IPS-18a (cell line): ENCODE measurements around the gene GNG7.

Experiments
- H3K27ac ChIP-seq: one replicate; pipeline ENCODE4 v1.5.1; 2013; ENCODE audit warnings: low read length
- H3K27me3 ChIP-seq: one replicate; pipeline ENCODE4 v1.6.1; 2013; ENCODE audit warnings: mild to moderate bottlenecking, low read length; ENCODE audit not compliant: control insufficient read depth, insufficient read depth
- H3K36me3 ChIP-seq: one replicate; pipeline ENCODE4 v1.6.1; 2013; ENCODE audit warnings: low read depth, low read length; ENCODE audit not compliant: control insufficient read depth
- H3K4me1 ChIP-seq: one replicate; pipeline ENCODE4 v1.6.1; 2013; ENCODE audit warnings: low read depth, low read length; ENCODE audit not compliant: control insufficient read depth
- H3K4me3 ChIP-seq: one replicate; pipeline ENCODE4 v1.5.1; 2013; ENCODE audit warnings: low read length
- H3K9ac ChIP-seq: one replicate; pipeline ENCODE4 v1.6.1; 2013; ENCODE audit warnings: mild to moderate bottlenecking, low read length, moderate library complexity
- H3K9me3 ChIP-seq: one replicate; pipeline ENCODE4 v1.6.1; 2013; ENCODE audit warnings: low read depth, low read length; ENCODE audit not compliant: control insufficient read depth

Gene GNG7

DNA sequence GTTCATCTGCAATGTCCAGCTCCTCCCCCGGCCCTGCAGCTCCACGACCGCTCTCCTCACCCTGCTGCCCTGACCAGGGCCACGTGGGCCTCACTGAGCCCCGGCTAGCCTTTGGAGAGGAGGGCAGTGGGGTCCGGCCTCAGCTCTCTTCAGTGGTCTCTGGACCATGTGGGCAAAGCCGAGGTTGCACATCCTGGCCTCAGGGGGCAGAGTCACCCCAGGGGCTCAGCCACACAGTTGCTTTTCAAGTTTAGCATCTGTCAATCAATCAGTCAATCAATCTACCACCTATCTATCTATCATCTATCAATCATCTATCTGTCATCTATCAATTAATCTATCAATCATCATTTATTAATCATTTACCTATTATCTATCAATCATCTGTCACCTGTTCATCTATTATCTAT is 21.7 kb upstream of the GNG7 start:
- H3K4me3 ChIP-seq, result no peak overlapping the region
- H3K27me3 ChIP-seq, result peaks cover 23% of the 10 kb centered on the region
- peaks cover 6% of the 10 kb centered on the region for H3K4me1 ChIP-seq

GRCh38 chr19:2723747-2724146 is 21.3 kb upstream of the GNG7 start:
- H3K27me3 ChIP-seq, result peaks cover 21% of the 10 kb centered on the region
- no peaks in the 10 kb centered on the region for H3K36me3 ChIP-seq
- no peak overlapping the region for H3K4me3 ChIP-seq
- H3K4me1 ChIP-seq, result peaks cover 6% of the 10 kb centered on the region
- no peaks in the 10 kb centered on the region for H3K9me3 ChIP-seq
- H3K27ac ChIP-seq, result no peak overlapping the region
- no peak overlapping the region for H3K9ac ChIP-seq

More for the DNA sequence above, 21.7 kb upstream of the GNG7 start:
- Histone ChIP-seq H3K9me3 (no peaks in the 10 kb centered on the region), H3K36me3 (no peaks in the 10 kb centered on the region), H3K27ac (no peak overlapping the region), H3K9ac (no peak overlapping the region)

DNA sequence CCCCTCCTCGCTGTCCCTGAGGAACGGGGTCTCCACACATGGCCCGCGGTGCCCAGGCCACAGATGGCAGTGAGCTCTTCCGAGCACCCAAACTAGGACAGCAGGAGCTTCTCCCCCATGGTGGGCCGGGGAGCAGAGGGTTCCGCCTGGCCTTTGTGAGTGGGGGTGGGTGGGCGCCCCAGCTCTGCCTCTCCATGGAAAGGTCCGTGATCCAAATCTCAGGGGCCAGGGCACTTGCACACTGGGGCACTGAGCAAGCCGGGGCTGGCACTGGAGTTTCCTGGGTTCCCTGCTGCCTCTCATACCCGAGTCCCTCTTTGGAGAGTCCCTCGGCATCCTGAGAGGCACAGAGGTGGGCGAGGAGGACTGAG is 20.8 kb upstream of the GNG7 start:
- Histone ChIP-seq H3K9ac (no peak overlapping the region), H3K4me1 (peaks cover 6% of the 10 kb centered on the region), H3K4me3 (no peak overlapping the region), H3K27me3 (peaks cover 20% of the 10 kb centered on the region), H3K36me3 (no peaks in the 10 kb centered on the region), H3K9me3 (no peaks in the 10 kb centered on the region), H3K27ac (no peak overlapping the region)

- Histone ChIP-seq H3K27me3 (peaks cover 18% of the 10 kb centered on the region), H3K36me3 (no peaks in the 10 kb centered on the region), H3K9ac (no peak overlapping the region), H3K4me1 (peaks cover 6% of the 10 kb centered on the region), H3K9me3 (no peaks in the 10 kb centered on the region), H3K27ac (no peak overlapping the region), H3K4me3 (no peak overlapping the region)
Measured at GRCh38 chr19:2722541-2723344, 20.2 kb upstream of the GNG7 start.

GRCh38 chr19:2721570-2722540 is 19.4 kb upstream of the GNG7 start:
- peak overlapping the region; percentile 48 for H3K4me3 ChIP-seq
- H3K9me3 ChIP-seq, result no peaks in the 10 kb centered on the region
- H3K9ac ChIP-seq, result no peak overlapping the region
- H3K27me3 ChIP-seq, result peaks cover 11% of the 10 kb centered on the region
- H3K27ac ChIP-seq, result no peak overlapping the region
- peaks cover 6% of the 10 kb centered on the region for H3K4me1 ChIP-seq
- H3K36me3 ChIP-seq, result no peaks in the 10 kb centered on the region

- Histone ChIP-seq H3K27ac (no peak within 1 kb of the TSS), H3K36me3 (no peaks in the 10 kb centered on the region), H3K9me3 (no peaks in the 10 kb centered on the region), H3K4me1 (peaks cover 6% of the 10 kb centered on the region), H3K27me3 (peaks cover 11% of the 10 kb centered on the region), H3K9ac (no peak within 1 kb of the TSS), H3K4me3 (peak within 1 kb of the TSS; percentile 49)
Measured at GRCh38 chr19:2720777-2721569, 18.5 kb upstream of the GNG7 start, which contains the start of gene DIRAS1. DIRAS1 (minus strand) TSS chr19:2721372; CDS start chr19:2717806, 3,566 bp downstream.

GRCh38 chr19:2719920-2720776 is 17.7 kb upstream of the GNG7 start:
- Histone ChIP-seq H3K4me1 (peaks cover 6% of the 10 kb centered on the region), H3K36me3 (no peaks in the 10 kb centered on the region), H3K9me3 (no peaks in the 10 kb centered on the region), H3K27ac (no peak overlapping the region), H3K4me3 (peak overlapping the region; percentile 49), H3K9ac (no peak overlapping the region), H3K27me3 (peaks cover 11% of the 10 kb centered on the region)

DNA sequence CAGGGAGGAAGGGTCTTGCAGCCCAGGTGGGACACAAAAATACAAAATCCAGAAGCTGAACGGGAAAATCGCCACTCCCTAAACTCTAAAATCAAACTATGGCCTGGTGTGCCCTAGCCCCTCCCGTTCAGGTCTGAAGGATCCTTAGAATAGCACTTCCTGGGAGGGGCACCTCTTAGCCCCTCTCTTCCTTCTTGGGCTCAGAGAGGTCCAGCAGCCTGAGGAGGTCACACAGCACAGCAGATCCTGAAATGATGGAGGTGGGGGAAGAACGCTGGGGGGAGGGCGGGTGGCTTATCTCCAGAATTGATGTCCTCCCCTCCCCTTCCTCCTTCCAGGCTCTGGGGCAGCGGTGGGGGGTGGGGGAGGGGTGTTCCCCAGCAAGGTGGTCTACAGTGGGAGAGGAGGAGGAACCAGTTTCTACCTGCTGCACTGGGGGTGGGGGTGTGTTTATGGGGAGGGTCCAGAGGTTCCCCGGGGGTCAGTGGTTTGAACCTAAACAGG is 16.8 kb upstream of the GNG7 start:
- H3K27ac ChIP-seq, result no peak overlapping the region

GRCh38 chr19:2717638-2718541 is 15.4 kb upstream of the GNG7 start:
- Histone ChIP-seq H3K4me1 (peaks cover 6% of the 10 kb centered on the region), H3K27me3 (peaks cover 11% of the 10 kb centered on the region), H3K4me3 (no peak overlapping the region), H3K27ac (no peak overlapping the region), H3K36me3 (no peaks in the 10 kb centered on the region), H3K9ac (no peak overlapping the region), H3K9me3 (no peaks in the 10 kb centered on the region)

More for the DNA sequence above, 16.8 kb upstream of the GNG7 start:
- Histone ChIP-seq H3K36me3 (no peaks in the 10 kb centered on the region), H3K4me1 (peaks cover 6% of the 10 kb centered on the region), H3K4me3 (peak overlapping the region; percentile 49), H3K9me3 (no peaks in the 10 kb centered on the region), H3K27me3 (peaks cover 11% of the 10 kb centered on the region), H3K9ac (no peak overlapping the region)
